ENCODE measurements around the gene IFT20.
A peak's percentile ranks its signal among the peaks of the same experiment; 100 is the strongest.

Gene IFT20, protein sequence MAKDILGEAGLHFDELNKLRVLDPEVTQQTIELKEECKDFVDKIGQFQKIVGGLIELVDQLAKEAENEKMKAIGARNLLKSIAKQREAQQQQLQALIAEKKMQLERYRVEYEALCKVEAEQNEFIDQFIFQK

DNA sequence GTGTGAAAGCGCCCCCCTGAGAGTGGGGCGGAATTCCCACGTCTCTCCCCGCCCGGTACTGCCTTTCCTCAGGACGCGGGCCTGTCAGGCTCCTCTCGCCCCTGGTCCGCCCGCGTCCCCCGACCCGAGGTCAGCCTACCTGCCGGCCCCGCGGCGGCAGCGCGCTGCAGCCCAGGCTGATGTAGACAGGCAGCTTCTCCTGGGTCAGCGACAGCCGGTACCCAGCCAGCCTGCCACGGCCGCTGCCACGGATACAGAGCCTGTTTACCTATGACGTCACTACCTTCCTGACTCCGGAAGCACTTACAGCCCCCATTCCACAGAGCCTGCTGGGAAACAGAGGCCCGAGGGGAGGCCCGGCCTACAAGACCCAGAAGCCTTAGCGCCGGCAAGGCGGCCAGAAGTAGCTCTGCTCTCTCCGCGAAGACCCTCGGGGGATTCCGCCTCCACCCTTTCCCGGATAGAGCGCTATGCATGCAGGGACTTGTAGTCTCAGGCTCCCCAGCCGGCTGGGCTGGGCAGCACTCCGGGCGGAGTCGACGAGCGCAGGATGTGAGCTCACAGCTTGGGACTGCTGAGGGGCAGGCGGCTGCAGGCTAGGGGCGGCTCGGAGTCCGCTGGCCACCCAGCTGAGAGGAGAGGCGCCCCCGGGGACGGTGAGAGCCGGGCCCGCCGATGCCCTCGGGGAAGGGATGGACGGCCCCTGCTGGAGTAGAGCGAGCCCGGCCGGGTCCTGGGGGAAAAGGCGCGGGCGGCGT lies at the start of gene IFT20, which contains the start of gene TNFAIP1:
IFT20 (minus strand) TSS at position 272 of the 758 bp plus-strand sequence. CDS start 3,487 bp downstream, outside the sequence.
TNFAIP1 (plus strand) TSS at position 561 of the 758 bp plus-strand sequence. CDS start 3,761 bp downstream, outside the sequence.
- peak; percentile 100 for DNase-seq

DNA sequence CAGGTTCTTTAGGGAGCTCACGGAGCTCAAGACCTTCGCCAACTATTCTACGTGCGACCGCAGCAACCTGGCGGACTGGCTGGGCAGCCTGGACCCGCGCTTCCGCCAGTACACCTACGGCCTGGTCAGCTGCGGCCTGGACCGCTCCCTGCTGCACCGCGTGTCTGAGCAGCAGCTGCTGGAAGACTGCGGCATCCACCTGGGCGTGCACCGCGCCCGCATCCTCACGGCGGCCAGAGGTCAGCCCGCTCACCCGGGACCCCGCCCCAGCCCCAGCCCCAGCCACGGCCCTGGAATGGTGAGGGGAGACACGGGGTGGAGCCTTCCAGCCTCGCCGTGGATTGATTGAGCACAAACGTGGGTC lies 49.7 kb upstream of the IFT20 start:
- no peak for DNase-seq

DNA sequence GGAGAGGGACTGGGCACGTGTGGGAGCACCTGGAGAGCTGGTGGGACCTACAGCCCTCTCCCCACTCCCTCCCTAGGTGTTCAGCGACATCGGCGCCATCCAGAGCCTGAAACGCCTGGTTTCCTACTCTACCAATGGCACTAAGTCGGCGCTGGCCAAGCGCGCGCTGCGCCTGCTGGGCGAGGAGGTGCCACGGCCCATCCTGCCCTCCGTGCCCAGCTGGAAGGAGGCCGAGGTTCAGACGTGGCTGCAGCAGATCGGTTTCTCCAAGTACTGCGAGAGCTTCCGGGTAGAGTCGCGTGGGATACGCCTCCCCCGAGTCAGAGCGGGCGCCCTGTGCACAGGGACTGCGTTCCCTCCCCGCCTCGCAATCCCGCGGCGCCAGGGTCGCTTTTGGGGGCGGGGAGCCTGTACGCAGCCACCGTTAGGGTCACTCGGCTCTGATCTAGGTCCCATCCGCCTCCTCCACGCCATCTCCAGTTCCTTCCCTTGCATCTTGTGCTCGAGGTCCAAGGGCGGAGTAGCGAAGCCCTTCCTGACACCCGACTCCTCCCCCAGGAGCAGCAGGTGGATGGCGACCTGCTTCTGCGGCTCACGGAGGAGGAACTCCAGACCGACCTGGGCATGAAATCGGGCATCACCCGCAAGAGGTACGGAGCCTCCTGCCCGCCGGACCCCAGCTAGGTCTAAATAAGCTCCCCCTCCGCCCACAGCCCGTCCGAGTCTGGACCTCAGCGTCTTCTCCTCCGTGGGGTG lies 49.2 kb upstream of the IFT20 start:
- DNase-seq, result no peak

GRCh38 chr17:28381141-28381825 lies 46.0 kb upstream of the IFT20 start:
- DNase-seq, result no peak

DNA sequence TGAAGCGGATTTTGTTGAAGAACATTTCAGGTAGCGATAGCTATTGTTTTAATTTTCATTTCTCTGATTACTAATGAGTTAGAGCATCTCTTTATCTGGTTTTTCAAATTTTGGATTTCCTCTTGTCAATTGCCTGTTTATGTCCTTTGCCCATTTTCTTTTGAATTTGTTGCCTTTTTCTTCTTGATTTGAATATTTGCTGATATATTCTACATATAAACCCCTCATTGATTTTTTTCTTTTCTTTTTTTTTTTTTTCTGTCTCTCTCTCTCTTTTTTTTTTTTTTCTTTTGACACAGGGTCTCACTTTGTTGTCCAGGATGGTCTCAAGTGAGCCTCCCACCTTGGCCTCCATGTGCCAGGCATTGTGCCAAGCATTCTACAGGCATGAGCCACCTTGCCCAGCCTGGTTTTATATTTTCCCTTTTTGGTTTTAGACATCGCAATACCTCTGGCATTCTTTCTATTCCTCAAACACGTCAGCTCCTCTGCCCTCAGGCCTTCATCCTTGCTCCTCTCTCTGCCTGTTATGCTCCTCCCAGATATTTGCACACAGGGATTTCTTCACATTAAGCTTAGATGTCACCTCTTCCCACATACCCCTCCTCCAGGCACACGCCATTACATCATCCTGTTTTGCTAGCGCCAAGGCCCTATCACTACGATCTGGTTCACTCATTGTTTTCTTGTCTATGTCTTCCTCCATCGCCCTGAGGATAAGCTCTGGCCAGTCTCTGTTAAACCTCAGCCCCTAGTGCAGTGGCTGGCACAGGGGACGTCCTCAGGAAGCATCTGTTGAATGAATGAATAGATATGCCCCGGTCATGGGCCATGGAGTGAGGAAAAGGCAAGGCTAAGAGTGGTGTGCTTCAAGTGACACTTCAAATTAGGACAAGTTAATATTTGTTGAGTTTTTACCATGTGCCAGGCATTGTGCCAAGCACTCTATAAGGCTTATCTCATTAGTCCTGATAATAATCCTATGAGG lies 44.8 kb upstream of the IFT20 start:
- DNase-seq, result peak; percentile 19

- no peak for DNase-seq
Observed at GRCh38 chr17:28372945-28373274, 37.6 kb upstream of the IFT20 start.

DNA sequence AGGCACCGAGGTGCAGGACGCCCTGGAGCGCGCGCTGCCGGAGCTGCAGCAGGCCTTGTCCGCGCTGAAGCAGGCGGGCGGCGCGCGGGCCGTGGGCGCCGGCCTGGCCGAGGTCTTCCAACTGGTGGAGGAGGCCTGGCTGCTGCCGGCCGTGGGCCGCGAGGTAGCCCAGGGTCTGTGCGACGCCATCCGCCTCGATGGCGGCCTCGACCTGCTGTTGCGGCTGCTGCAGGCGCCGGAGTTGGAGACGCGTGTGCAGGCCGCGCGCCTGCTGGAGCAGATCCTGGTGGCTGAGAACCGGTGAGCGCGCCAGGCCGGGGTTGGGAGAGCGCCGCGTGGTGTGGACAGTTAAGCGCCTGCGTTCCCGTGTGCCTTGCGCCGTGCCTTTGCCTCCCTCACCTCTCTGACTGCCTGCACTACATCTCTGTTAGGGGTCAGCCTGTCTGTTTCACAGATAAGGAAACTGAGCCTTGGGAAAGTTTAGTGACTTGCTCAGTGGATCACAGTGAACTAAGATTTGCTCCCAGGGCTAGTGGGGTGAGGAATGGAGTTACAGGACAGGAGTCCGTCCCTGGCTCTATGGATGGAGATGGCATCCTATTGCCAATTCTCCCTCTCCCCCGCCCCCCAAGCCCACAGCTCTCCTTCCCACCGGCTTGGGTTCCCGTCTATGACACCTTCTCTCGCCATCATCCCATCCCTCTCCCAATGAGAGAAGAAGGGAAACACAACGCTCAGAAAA lies 37.1 kb upstream of the IFT20 start:
- DNase-seq, result peak; percentile 16

GRCh38 chr17:28371245-28372202 lies 36.3 kb upstream of the IFT20 start, which contains the start of gene SARM1:
Gene SARM1, plus strand, starts transcription at chr17:28371694. Its CDS starts 339 bp downstream, at chr17:28372033.
- peak; percentile 90 for DNase-seq

DNA sequence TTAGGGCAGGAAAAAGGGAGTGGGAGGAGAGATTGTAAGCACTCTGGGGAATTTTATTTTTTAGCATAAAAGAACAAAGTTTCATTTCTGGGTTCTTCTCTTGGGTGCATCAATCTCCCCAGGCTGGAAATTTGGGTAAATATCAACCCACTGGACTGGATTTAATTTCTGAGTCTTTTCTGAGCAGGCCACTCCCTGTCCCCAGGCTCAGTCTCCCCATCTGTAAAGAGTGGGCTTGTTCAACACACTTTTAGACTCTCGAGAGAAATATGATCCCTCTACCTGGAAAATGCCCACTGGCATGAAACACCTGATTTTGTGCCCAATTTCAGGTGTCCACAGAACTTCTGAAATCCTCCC lies 35.5 kb upstream of the IFT20 start:
- no peak for DNase-seq

DNA sequence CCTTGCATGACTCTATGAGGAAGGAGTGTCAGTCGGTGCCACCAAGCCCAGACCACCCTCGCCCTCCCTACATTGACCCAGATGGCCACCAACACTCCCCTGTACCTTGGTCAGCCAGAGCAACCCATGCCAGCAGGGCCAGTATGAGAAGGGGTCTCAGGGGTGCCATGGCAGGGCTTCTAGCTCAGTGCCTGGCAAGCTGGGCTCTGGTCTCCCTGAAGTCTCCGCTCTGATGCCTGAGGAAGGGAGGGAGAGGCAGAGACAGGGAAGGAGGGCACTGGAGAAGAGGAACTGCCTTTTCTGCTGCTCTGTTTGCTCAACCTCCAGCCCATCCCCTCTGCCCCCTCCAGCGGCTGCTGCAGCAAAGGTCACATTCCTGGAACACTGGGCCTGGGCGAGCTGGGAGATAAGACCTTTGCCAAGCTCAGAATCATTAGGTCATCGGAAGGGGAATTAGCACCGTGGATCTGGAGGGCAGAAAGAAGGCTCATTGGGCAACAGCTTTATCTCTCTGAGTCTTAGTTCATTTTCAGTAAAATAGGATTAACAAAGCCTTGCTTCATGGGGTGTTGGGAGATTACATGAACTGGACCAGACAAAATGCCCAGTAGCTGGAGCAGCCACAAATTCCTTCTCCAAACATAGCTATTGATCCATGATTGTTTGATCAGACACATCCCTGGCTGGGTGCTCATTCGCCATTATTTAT lies 34.9 kb upstream of the IFT20 start, which contains the start of gene VTN:
VTN (minus strand) TSS at position 273 of the 709 bp plus-strand sequence; CDS start at position 169, 104 bp downstream.
- peak; percentile 10 for DNase-seq

GRCh38 chr17:28369684-28370034 lies 34.4 kb upstream of the IFT20 start:
- DNase-seq, result no peak

DNA sequence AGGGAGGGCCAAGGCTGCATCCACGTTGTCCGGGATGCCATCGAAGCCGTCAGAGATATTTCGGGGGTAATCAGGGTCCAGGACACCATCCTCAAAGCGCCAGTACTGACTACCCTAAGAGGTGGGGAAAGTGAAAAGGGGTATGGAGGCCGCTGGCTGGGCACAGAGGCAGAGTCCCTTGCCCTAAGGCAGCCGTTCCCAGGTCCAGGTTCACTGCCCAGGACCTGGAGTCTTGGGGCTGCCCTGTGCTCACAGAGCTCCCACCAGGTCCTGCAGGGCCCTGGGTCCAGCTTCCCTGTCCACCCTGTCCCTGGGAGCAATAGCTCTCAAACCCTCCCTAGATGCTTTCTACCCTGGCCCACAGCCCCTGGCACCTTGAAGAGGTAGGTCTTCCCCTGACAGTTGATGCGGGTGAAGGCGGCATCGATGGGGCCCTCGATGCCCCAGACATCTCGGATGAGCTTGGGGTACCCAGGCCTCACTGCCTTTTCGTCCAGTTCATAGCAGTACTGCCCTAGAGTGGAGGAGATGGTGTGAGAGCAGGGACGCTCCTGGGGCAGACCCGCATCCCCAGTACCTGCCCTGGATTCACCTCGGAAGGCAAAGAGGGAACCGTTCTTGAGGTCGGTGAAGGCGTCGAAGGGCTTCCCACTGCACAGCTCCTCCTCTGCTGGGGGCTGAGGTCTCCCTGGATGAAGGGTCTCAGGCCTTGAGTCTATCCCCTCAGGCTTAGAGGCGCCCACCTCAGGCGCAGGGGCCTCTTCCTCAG lies 33.8 kb upstream of the IFT20 start:
- no peak for DNase-seq

GRCh38 chr17:28368306-28368831 lies 33.1 kb upstream of the IFT20 start:
- DNase-seq, result no peak

DNA sequence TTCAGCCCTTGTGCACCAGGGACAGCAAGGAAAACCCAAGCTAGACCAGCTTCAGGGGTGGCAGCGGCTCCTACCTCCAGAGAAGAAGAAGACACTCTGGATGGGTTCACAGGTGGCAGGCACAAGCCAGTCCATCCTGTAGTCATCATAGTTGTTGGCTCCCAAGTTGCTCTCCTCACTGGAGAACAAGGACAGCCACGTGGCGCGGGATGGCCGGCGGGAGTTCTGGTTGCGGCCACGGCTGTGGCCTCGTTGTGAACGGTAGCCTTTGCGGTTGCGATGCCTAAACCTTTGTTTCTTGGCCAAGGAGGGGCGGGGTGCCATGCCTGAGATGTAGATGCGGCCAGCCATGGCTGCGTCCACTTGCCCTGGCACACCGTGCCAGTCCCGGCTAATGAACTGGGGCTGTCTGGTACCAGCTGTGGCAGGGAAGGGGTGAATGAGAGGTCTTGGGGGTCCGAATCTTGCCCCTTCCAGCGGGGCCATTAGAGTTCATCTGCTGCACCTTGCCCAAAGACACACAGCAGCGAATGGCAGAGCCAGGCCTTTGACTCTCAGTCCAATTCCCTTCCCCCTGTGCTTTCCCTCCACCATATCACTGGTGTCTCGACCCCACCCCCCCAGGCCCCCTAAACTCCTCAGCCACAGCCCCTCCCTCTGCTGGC lies 32.5 kb upstream of the IFT20 start:
- no peak for DNase-seq

GRCh38 chr17:28366605-28367004 lies 31.3 kb upstream of the IFT20 start:
- DNase-seq, result no peak

- DNase-seq, result no peak
Observed at GRCh38 chr17:28365487-28365886, 30.2 kb upstream of the IFT20 start.

DNA sequence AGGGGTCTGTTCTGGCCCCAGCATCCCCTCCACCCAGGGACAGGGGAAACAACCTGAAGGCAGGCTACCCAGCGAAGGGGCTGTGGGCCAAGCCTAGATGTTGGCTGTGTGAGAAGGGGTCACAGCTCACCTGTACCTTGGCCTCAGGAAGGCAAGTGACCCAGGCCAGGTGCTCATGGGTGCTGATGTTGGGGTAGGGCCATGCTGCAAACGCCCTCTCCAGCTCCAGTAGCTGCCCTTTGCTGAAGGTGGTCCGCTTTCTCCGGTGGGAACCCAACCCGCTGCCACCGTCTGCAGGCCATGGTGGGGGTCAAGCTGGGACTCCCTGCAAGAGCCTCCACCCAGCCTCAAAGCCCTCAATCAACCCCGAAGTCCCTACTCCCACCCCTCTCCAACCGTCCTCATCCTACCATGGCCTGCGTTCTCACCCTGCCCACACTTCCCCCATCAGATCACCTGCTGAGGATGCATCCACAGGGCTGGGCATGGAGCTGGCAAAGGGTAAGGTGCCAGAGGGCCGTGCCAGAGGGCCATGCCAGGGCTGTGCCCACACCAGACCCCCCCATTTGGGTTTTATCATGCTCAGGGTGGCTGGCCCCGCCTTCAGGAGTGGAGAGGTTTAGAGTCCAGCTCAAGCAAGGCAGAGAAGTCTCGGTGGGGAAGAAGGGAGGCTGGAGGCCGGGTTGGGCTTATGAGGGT lies 29.5 kb upstream of the IFT20 start, which contains the start of gene SEBOX:
SEBOX (minus strand) TSS at position 535 of the 699 bp plus-strand sequence; CDS start at position 487, 48 bp downstream.
- DNase-seq, result no peak
